Measurements from ENCODE around the gene LONP2. TPM values are rescaled to one million over a fixed set of nuclear protein-coding genes. Genes with fewer than 3 reads are reported as not detected.

LONP2 gene
- total RNA-seq, 2 experiments from 2014 or later = 49.9 to 53.9 TPM

DNA sequence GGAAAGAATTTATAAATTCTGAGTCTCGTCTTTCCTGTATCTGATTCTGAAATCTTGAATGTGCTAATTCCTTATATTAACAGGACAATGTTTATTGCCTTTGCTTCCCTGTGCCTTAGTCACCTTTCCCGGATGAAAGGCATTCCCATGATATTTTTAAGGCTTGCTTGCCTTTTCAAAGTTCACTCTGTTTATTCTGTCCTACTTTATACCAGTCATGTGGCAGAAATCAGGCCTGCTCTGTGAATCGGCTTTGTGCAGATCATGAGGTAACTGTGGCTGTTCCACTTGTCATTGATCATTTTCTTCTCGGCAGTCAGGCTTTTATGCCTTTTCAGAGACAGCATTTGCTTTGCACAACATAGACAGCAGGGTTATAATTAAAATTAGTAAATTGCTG is 32.0 kb downstream of the LONP2 start:
- intact Hi-C loops (cut with micrococcal nuclease) = no loop called here
- H3K4me3 Mint-ChIP-seq = no peak overlapping the region
- DNase-seq = no peak
- no peak overlapping the region for H3K27ac Mint-ChIP-seq
- CTCF ChIA-PET = interaction anchor here (0.9 kb wide), 1 partner anchor 347 kb away, joined by 3 read pairs; no protein-coding TSS in a partner anchor
- peaks cover 13% of the 10 kb centered on the region for H3K36me3 Mint-ChIP-seq (ENCODE audit: low read depth)
- no peaks in the 10 kb centered on the region for H3K9me3 Mint-ChIP-seq
- H3K27me3 Mint-ChIP-seq (ENCODE audit: low read depth) = no peaks in the 10 kb centered on the region
- H3K4me1 Mint-ChIP-seq (ENCODE audit: low read depth) = peaks cover 2% of the 10 kb centered on the region

DNA sequence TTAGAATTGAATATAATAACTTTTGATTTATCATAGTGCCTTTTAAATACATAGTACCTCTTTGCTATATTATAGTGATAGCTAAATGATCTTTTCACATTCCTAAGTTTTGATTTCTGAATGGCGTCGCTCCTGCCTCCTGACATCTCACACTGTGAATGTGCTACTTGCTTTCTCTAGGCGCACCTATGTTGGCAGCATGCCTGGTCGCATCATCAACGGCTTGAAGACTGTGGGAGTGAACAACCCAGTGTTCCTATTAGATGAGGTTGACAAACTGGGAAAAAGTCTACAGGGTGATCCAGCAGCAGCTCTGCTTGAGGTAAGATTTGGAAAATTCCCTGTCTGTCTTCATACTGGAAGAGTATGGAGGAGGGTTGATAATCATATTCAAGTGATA is 33.1 kb downstream of the LONP2 start:
- intact Hi-C loops (cut with micrococcal nuclease) = no loop called here
- Mint-ChIP-seq H3K27me3 (ENCODE audit: low read depth) (no peaks in the 10 kb centered on the region), H3K4me1 (ENCODE audit: low read depth) (peaks cover 2% of the 10 kb centered on the region)

DNA sequence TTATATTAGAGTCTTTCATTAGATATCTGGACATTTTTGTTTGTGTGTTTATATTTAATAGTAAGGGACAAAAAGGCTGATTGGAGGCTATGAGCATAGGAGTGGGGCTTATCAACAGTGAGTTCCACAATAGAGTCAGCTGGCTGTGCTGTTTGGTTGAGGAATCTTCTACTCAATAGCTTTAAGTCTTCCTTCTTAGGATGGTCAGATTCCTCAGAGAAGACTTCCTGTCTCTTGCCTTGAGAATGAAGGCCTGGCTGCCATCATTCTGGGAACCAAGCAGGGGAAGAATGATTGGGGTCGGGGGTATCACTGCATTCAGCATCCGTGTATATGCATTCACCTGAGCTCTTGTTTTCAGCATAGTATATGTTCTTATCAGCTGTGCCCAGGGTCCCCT is 35.1 kb downstream of the LONP2 start:
- CTCF ChIA-PET = no interaction called here
- Mint-ChIP-seq H3K36me3 (ENCODE audit: low read depth) (peaks cover 25% of the 10 kb centered on the region), H3K9me3 (no peaks in the 10 kb centered on the region), H3K4me1 (ENCODE audit: low read depth) (peaks cover 2% of the 10 kb centered on the region), H3K27ac (no peak overlapping the region), H3K4me3 (no peak overlapping the region), H3K27me3 (ENCODE audit: low read depth) (no peaks in the 10 kb centered on the region)
- DNase-seq = no peak
- intact Hi-C loops (cut with micrococcal nuclease) = no loop called here

More for the DNA sequence above, 33.1 kb downstream of the LONP2 start:
- Mint-ChIP-seq H3K9me3 (no peaks in the 10 kb centered on the region), H3K36me3 (ENCODE audit: low read depth) (peaks cover 13% of the 10 kb centered on the region), H3K4me3 (no peak overlapping the region), H3K27ac (no peak overlapping the region)
- CTCF ChIA-PET = interaction anchor here (0.7 to 0.9 kb wide), 2 partner anchors 54 to 346 kb away, joined by 3 read pairs; no protein-coding TSS in a partner anchor
- DNase-seq = no peak

DNA sequence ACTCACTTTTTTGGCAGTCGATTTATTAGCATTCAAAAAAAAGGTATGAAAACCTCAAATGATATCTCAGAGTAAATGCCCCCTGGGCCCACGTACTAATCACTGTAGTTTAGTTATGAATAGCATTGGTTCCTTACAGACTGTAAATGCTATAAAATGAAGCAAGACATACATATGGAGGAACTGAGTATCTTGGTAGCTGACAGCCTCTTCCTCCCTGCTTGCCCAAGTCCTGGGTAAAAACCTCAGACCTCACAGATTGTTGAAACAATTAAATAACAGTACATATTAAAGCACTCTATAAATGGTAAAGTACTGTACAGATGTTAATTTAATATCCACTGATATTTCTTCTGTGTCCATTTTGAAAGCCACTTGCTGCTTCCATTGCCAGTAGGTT is 36.4 kb downstream of the LONP2 start:
- intact Hi-C loops (cut with micrococcal nuclease) = no loop called here
- H3K36me3 Mint-ChIP-seq (ENCODE audit: low read depth) = peaks cover 37% of the 10 kb centered on the region
- no peak for DNase-seq
- peaks cover 6% of the 10 kb centered on the region for H3K9me3 Mint-ChIP-seq
- no peak overlapping the region for H3K4me3 Mint-ChIP-seq
- CTCF ChIA-PET = interaction anchor here (1.0 kb wide), 1 partner anchor 14 kb away, joined by 4 read pairs; no protein-coding TSS in a partner anchor
- H3K4me1 Mint-ChIP-seq (ENCODE audit: low read depth) = peaks cover 5% of the 10 kb centered on the region
- no peaks in the 10 kb centered on the region for H3K27me3 Mint-ChIP-seq (ENCODE audit: low read depth)
- H3K27ac Mint-ChIP-seq = no peak overlapping the region

DNA sequence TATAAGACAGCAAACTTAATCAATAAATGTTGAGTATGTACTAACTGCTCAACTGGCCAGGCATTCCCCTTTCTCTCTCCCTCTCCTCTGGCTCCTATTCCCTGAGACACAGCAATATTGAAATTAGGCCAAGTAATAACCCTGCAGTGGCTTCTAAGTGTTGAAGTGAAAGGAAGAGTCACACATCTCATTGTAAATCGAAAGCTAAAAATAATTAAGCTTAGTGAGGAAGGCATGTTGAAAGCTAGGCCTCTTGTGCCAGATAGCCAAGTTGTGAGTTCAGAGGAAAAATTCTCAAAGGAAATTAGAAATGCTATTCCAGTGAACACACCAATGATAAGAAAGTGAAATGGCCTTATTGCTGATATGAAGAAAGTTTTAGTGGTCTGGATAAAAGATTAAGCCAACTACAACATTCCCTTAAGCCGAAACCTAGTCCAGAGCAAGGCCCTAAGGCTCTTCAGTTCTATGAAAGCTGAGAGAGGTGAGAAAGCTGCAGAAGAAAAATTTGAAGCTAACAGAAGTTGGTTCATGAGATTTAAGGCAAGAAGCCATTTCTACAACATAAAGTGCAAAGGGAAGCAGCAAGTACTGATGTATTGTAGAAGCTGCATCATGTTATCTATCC is 38.6 kb downstream of the LONP2 start:
- no peak overlapping the region for H3K4me3 Mint-ChIP-seq
- H3K4me1 Mint-ChIP-seq (ENCODE audit: low read depth) = peaks cover 5% of the 10 kb centered on the region
- intact Hi-C loops (cut with micrococcal nuclease) = no loop called here
- no peak for DNase-seq
- peaks cover 51% of the 10 kb centered on the region for H3K36me3 Mint-ChIP-seq (ENCODE audit: low read depth)
- H3K27me3 Mint-ChIP-seq (ENCODE audit: low read depth) = no peaks in the 10 kb centered on the region
- CTCF ChIA-PET = interaction anchor here (1.3 kb wide), 1 partner anchor 340 kb away, joined by 3 read pairs; no protein-coding TSS in a partner anchor
- H3K27ac Mint-ChIP-seq = no peak overlapping the region
- peaks cover 10% of the 10 kb centered on the region for H3K9me3 Mint-ChIP-seq

DNA sequence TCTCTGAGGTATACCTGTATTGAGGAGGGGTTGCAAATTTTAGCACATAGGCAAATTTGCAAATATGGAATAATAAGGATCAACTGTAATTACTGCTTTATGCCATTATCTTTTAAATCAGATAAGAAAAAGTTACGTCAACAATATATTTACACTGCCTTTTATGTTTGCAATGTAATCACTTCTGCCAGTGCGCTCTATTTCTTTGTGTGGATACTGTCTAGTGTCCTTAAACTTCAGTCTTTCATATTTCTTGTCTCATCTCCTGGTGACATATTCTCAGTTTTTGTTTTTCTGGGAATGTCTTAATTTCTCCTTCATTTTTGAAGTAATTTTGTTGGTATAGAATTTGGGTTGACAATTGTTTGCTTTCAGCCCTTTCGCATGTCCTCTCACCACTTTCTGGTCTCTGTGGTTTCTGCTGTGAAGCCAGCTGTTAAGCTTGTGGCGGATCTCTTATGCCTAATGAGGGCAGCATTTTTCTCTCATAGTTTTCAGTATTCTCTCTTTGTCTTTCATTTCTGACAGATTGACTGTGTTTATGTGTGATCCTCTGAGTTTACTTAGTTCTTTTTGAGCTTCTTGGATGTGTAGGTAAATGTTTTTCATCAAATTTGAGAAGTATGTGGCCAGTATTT is 40.8 kb downstream of the LONP2 start:
- intact Hi-C loops (cut with micrococcal nuclease) = no loop called here
- Mint-ChIP-seq H3K27ac (no peak overlapping the region), H3K36me3 (ENCODE audit: low read depth) (peaks cover 52% of the 10 kb centered on the region), H3K4me3 (no peak overlapping the region), H3K4me1 (ENCODE audit: low read depth) (peaks cover 3% of the 10 kb centered on the region), H3K27me3 (ENCODE audit: low read depth) (no peaks in the 10 kb centered on the region), H3K9me3 (peaks cover 10% of the 10 kb centered on the region)
- CTCF ChIA-PET = no interaction called here
- no peak for DNase-seq

DNA sequence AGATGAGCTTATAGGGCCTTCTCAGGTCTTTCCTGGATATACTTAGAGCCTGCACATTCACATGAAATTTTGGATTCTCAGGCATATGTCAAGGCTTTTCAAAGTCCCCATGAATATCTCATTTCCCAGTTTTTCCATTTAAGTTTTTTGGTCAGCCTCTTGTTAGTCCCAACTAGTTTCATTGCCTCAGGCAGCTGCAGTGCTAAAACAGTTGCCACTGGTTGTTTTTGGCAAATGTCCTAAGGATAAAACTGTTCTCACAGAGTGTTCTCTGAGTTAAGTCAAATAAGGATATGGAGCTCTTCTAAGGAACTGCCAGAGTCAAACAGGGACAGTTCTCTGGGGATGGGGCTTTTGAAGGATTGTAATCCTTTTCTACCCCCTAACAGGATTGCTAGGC is 43.1 kb downstream of the LONP2 start:
- no peak for DNase-seq
- H3K36me3 Mint-ChIP-seq (ENCODE audit: low read depth) = peaks cover 64% of the 10 kb centered on the region
- intact Hi-C loops (cut with micrococcal nuclease) = no loop called here

DNA sequence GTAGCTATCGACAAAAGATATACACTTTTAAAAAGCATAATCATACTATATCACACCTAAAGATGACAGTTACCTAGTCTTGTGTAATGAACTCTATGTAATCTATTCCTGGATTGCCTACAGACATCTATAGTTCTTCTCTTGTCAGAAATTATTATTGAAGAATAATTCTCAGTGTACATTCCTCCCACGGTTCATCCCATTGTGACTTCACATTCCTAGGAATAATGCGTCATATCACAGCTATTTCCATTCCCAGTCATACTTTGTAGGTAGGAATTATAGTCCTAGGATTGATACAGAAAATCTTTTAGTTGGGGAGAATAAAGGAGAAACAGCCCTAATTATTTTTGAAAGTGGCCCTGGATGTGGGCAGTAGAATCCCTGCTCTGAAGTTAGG is 47.2 kb downstream of the LONP2 start:
- no peak for DNase-seq
- Mint-ChIP-seq H3K9me3 (peaks cover 1% of the 10 kb centered on the region), H3K36me3 (ENCODE audit: low read depth) (peaks cover 46% of the 10 kb centered on the region), H3K4me1 (ENCODE audit: low read depth) (no peaks in the 10 kb centered on the region), H3K27ac (no peak overlapping the region), H3K27me3 (ENCODE audit: low read depth) (no peaks in the 10 kb centered on the region), H3K4me3 (no peak overlapping the region)
- CTCF ChIA-PET = interaction anchor here (0.7 to 1.6 kb wide), 2 partner anchors 11 to 792 kb away, joined by 3 to 5 read pairs; no protein-coding TSS in a partner anchor
- intact Hi-C loops (cut with micrococcal nuclease) = no loop called here

More for the DNA sequence above, 43.1 kb downstream of the LONP2 start:
- H3K4me1 Mint-ChIP-seq (ENCODE audit: low read depth) = peaks cover 3% of the 10 kb centered on the region
- peaks cover 10% of the 10 kb centered on the region for H3K9me3 Mint-ChIP-seq
- CTCF ChIA-PET = interaction anchor here (0.8 kb wide), 1 partner anchor 151 kb away, joined by 4 read pairs; no protein-coding TSS in a partner anchor
- no peak overlapping the region for H3K27ac Mint-ChIP-seq
- no peaks in the 10 kb centered on the region for H3K27me3 Mint-ChIP-seq (ENCODE audit: low read depth)
- H3K4me3 Mint-ChIP-seq = no peak overlapping the region

DNA sequence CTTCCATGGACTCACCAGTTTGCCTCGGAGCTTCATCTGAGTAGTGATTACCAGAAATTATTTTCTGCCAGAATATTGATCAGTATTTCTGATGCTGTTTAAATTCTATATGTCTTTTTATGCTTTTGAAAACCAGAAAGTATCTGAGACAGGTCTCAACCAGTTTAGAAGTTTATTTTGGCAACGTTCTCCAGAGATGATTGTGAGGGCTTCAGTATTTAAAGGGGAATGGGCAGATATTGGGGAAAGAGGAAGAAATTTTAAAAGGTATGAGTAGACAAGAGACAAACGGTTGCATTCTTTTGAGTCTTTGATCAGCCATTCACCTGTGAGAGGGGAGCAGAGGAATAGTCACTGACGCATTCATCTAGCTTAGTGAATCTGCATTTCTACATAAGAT is 47.7 kb downstream of the LONP2 start:
- H3K4me3 Mint-ChIP-seq = no peak overlapping the region
- peaks cover 43% of the 10 kb centered on the region for H3K36me3 Mint-ChIP-seq (ENCODE audit: low read depth)
- H3K27me3 Mint-ChIP-seq (ENCODE audit: low read depth) = no peaks in the 10 kb centered on the region
- CTCF ChIA-PET = interaction anchor here (1.6 kb wide), 1 partner anchor 10 kb away, joined by 5 read pairs; no protein-coding TSS in a partner anchor
- H3K27ac Mint-ChIP-seq = no peak overlapping the region
- DNase-seq = no peak
- H3K9me3 Mint-ChIP-seq = no peaks in the 10 kb centered on the region
- no peaks in the 10 kb centered on the region for H3K4me1 Mint-ChIP-seq (ENCODE audit: low read depth)
- intact Hi-C loops (cut with micrococcal nuclease) = no loop called here

DNA sequence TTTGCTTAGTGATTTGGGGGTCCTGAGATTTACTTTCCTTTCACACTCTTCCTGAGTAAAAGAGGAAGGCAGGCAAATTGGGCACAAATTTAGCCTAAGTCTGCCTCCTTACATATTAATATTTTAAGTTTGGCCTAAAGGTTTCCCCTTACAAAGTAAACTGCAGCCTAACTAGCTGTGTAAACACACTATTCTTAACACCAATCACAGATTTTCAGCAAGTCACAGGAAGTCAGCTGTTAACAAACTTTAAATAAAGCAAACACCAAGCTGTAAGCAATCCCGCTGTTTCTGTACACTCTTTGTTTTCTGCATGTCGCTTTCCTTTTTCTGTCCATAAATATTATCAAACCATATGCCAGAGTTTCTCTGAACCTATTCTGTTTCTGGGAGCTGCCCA is 48.4 kb downstream of the LONP2 start:
- Mint-ChIP-seq H3K36me3 (ENCODE audit: low read depth) (peaks cover 36% of the 10 kb centered on the region), H3K4me3 (no peak overlapping the region), H3K9me3 (no peaks in the 10 kb centered on the region), H3K27me3 (ENCODE audit: low read depth) (no peaks in the 10 kb centered on the region), H3K4me1 (ENCODE audit: low read depth) (no peaks in the 10 kb centered on the region), H3K27ac (no peak overlapping the region)
- CTCF ChIA-PET = interaction anchor here (1.6 kb wide), 1 partner anchor 9 kb away, joined by 5 read pairs; no protein-coding TSS in a partner anchor
- no peak for DNase-seq
- intact Hi-C loops (cut with micrococcal nuclease) = no loop called here

DNA sequence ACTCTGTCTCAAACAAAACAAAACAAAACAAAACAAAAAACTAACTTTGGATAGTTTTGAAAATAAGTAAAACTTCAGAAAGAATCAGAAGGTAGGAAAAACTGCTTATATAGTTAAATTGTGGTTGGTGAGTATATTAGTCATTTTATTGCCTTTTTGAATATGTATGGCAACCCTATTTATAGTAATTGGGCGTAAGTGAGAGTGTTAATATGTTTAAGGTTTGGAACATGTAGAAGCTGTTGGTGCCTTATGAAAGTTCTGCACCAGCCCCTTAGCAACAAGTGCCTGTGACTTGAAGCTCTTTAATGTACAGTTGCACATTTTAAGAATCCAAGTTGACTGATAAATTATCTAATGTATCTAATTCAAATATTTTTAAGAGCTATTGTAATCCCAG is 50.6 kb downstream of the LONP2 start:
- Mint-ChIP-seq H3K4me1 (ENCODE audit: low read depth) (peaks cover 3% of the 10 kb centered on the region), H3K4me3 (no peak overlapping the region), H3K27me3 (ENCODE audit: low read depth) (no peaks in the 10 kb centered on the region), H3K27ac (no peak overlapping the region), H3K9me3 (no peaks in the 10 kb centered on the region), H3K36me3 (ENCODE audit: low read depth) (peaks cover 33% of the 10 kb centered on the region)
- DNase-seq = no peak
- CTCF ChIA-PET = interaction anchor here (1.0 kb wide), 1 partner anchor 14 kb away, joined by 4 read pairs; no protein-coding TSS in a partner anchor
- intact Hi-C loops (cut with micrococcal nuclease) = no loop called here

DNA sequence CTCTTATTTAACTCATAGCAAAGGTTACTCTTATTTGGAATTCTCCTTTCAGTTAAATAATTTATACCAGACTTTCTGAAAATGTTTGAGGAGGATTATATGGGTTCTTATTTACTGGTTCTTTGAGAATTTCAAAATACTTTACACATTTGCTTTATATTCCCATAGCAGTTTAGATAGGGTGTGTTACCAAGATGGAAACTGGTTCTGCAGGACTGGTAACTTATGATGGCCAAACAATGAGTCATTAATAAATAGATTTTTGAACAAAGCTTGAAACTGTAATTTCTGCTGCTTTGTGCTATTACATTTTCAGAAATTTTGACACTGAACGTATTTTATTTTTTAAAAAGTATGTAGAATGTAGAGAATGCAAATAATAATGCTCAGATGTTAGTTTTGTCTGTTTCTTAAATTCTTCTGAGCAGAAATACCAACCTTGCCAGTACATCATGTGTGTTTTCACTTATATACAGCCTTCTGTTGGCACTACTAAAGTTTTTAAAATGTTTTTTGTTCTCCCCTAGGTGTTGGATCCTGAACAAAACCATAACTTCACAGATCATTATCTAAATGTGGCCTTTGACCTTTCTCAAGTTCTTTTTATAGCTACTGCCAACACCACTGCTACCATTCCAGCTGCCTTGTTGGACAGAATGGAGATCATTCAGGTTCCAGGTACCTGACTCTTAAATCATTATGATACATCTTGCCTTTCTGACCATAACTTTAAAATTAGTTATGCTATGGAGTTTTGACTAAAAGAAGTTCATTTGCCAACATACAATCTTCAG is 51.6 kb downstream of the LONP2 start:
- intact Hi-C loops (cut with micrococcal nuclease) = no loop called here
- CTCF ChIA-PET = no interaction called here
- H3K27me3 Mint-ChIP-seq (ENCODE audit: low read depth) = no peaks in the 10 kb centered on the region
- H3K4me1 Mint-ChIP-seq (ENCODE audit: low read depth) = peaks cover 12% of the 10 kb centered on the region
- no peak for DNase-seq
- no peak overlapping the region for H3K4me3 Mint-ChIP-seq
- H3K27ac Mint-ChIP-seq = no peak overlapping the region
- peaks cover 38% of the 10 kb centered on the region for H3K36me3 Mint-ChIP-seq (ENCODE audit: low read depth)
- H3K9me3 Mint-ChIP-seq = no peaks in the 10 kb centered on the region

All from activated naive CD4-positive, alpha-beta T cell treated with anti-CD3 and anti-CD28 coated beads for 36 hours (primary cell).